ENCODE measurements around the gene ZFHX3.

ZFHX3 gene

GRCh38 chr16:73040735-73041402 is 7.1 kb downstream of the ZFHX3 start:
- in situ Hi-C loops (cut with MboI; ENCODE audit: low sequenced_read_pairs) = no loop called here

- in situ Hi-C loops (cut with MboI; ENCODE audit: low sequenced_read_pairs) = no loop called here
These were observed 7.8 kb downstream of the ZFHX3 start for GRCh38 chr16:73040136-73040535.

DNA sequence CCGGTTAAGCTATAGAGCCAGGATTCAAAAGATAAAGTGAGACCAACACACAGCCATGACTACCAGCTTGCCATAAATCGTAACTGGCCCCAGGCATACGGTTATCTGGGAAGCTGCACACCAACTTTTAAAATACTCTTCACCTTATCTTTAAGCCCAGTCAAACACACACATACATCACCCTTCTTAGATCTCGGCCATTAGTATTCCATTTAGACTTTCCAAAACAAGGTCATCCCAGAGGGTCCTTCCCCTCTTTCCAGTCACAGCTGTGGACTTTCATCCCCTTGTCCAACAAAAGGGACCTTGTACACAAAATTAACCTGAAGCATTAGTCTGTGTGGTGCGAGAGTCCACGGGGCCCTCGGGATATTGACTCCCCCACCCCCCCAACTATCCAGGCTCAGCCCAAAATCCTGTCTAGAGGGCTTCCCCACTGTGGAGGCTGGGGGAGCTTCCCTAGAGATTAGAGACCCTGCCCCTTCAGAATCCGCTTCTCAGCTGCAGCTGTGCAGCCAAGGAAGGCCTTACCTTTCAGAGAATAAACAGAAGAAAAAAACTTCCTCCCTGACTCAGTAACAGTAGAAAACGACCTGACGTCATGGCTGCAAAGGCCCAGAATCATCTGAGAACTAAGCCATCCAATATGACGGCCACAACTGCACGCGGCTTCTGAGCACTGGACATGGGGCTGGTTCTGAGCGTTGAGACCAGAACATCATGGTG is 9.9 kb downstream of the ZFHX3 start:
- in situ Hi-C loops (cut with MboI; ENCODE audit: low sequenced_read_pairs) = no loop called here

DNA sequence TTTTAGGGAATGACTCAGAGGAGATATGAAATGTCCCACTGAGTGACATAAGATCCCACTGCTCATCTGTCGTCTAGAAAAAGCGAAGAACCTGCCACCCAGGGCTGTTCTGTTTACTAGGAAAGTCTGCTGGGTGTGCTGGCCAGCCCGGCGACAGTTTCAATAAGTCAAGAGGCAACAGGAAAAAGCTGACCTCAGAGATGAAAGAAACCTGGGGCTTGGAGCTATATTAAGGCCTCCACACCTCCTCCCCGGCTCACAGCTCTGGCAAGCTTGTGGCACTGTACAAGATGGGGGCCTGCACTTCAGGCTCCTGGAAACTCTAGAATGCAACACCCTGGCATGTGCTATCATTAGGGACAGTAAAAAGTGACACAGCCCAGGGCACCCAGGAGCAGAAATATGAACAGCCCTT is 10.6 kb downstream of the ZFHX3 start:
- in situ Hi-C loops (cut with MboI; ENCODE audit: low sequenced_read_pairs) = no loop called here

- in situ Hi-C loops (cut with MboI; ENCODE audit: low sequenced_read_pairs) = no loop called here
These were observed 11.7 kb downstream of the ZFHX3 start for GRCh38 chr16:73036074-73036826.

DNA sequence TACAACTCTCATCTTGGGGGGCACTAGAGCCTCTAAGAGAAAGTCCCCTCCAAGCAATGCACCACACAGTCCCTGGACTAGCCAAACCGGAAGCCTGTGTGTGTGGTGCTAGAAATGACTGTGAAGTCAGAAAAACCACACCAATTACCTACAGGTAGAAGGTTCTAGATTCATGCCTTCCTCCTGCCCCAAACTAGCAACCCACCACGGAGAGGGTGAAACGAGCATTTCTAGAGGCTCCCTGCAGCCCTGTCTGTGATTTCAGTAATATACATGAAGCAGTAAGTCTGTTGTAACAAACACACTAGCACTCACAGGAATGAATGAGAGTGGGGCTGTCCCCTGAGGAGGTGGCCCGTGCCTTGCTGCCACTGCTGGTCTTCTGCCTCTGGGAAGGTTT is 13.6 kb downstream of the ZFHX3 start:
- in situ Hi-C loops (cut with MboI; ENCODE audit: low sequenced_read_pairs) = no loop called here

GRCh38 chr16:73033271-73033998 is 14.5 kb downstream of the ZFHX3 start:
- in situ Hi-C loops (cut with MboI; ENCODE audit: low sequenced_read_pairs) = no loop called here

DNA sequence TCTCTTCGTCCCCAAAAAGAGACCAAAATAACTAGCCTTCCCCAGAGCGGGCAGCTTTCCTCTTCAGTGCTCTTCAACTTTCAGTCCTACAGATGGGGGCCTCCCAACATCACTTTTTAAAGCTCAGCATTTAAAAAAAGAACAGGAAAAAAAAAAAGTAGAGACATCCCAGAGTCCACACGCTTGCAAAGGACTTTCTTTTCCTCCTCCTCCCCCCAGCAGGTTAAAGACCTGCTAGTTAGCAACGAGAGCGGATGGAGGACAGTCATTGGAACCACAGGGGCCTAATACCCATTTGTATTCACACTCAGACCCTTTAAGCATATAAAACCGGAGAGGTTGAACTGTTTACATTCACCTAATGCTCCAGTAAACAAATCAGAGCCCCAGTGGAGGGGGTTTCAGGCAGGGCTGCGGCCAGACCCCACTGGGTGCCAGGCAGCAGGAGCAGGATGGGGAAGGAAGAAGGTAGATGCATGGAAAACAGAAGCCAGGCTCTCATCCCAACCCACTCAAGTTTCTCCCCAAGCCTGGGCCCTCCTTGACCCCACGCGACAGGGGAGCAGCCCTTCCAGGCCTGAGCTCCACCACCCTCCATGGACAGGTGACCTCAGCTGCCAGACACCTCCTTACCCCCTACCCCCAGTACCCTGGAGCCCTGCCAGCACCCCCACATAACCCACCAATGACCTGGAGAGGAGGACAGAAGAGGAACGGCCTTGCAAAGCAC is 15.2 kb downstream of the ZFHX3 start:
- in situ Hi-C loops (cut with MboI; ENCODE audit: low sequenced_read_pairs) = no loop called here

- in situ Hi-C loops (cut with MboI; ENCODE audit: low sequenced_read_pairs) = no loop called here
These were observed 15.9 kb downstream of the ZFHX3 start for GRCh38 chr16:73031984-73032383.

GRCh38 chr16:73031155-73031866 is 16.6 kb downstream of the ZFHX3 start:
- in situ Hi-C loops (cut with MboI; ENCODE audit: low sequenced_read_pairs) = no loop called here

DNA sequence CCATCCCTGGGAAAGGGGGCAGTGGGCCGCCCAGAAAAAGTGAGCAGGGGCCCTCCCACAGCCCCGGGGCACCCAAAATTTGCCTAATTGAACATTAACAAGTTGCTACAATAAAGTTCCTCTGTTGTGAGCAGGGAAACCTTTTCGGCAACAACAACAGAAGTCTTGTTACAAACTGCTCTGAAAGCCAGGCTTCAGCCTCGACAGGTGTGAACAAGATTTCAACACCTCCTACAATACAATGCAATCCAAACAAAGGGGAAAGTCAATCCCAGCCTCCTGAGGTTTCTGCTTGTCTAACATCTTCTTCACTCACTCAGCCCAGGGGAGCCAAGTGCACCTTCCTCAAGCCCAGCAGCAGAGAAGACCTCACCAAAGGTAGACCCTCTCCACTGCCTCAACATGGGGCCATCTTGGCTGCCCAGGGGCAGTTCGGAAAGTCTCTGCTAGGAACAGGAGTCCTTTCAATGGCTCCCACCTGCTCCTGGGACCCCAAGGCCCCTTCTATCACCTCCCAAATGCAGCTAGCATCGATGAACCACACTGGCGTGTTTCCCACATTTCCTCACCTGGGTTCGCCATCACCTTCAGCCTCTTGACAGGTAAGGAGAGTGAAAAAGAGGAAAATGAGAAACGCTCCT is 19.1 kb downstream of the ZFHX3 start:
- in situ Hi-C loops (cut with MboI; ENCODE audit: low sequenced_read_pairs) = no loop called here

- in situ Hi-C loops (cut with MboI; ENCODE audit: low sequenced_read_pairs) = no loop called here
These were observed 19.7 kb downstream of the ZFHX3 start for GRCh38 chr16:73028263-73028662.

DNA sequence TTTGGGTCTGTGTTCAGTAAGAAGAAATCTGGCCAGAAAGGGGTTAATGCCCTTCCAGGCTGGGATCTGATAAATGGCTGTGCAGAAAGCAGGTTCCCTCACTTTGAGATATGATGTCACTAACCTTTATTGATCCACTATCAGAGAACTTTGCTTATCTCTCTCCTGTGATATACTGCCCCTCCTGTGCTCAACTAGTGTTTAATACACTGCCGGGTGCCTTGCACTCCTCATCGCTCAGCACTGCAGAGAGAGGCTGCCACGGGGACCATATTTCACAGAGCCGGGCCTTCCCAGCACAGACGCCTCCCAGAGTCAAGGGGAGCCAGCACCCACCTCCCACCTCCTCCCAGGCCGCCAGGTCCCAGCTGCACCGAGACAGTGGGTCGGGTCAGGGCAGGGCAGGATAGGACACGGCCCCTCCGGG is 20.2 kb downstream of the ZFHX3 start:
- in situ Hi-C loops (cut with MboI; ENCODE audit: low sequenced_read_pairs) = no loop called here

GRCh38 chr16:73026754-73027684 is 20.9 kb downstream of the ZFHX3 start:
- in situ Hi-C loops (cut with MboI; ENCODE audit: low sequenced_read_pairs) = no loop called here

DNA sequence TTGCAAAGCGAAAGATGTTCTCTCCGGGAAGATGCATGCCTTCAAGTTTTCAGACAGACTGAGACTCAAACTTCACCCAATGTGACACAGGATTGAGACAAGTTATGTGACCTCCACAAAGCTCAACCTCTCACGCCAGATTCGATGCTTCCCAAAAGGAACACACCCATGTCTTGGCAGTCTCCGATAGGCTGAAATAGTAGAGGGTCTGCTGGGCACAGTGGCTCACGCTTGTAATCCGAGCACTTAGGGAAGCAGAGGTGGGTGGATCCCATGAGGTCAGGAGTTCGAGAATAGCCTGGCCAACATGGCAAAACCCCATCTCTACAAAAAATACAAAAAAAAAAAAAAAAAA is 22.1 kb downstream of the ZFHX3 start:
- in situ Hi-C loops (cut with MboI; ENCODE audit: low sequenced_read_pairs) = no loop called here

DNA sequence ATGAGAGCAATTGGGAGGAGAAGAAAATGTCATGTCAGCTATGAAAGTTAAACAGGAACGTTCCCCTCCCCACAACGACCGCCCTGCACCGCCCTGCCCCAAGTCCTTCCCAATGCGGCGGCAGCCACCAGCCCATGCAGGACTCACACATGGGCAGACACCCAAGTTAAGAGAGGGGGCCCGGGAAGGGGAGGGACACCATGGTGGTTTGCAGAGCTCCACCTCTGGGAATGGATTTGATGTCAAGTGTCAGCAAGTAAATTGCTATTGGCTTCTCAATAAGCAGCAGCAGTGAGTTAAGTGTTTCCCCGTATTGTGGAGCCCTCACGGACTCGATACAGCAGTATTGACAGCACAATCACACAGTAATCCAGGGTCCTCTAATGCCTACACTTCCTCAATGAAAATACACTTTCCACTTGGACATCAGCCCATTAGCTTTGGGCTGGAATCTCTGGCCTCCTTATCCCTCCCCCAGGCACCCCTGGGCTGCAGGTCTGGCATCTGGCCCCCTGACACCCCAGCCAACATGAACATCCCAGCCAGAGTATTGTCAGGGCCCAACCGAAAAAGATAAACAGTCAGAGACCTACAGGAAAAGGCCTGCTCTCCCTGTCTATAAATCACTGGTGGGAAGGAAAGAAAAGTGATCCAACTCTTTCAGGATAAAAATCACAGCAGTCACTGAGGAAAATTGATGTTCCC is 22.6 kb downstream of the ZFHX3 start:
- in situ Hi-C loops (cut with MboI; ENCODE audit: low sequenced_read_pairs) = no loop called here

- in situ Hi-C loops (cut with MboI; ENCODE audit: low sequenced_read_pairs) = no loop called here
These were observed 23.3 kb downstream of the ZFHX3 start for GRCh38 chr16:73024571-73025105.

Measured in HL-60/S4 treated with phorbol 12-myristate 13-acetate at 8.2 ng/mL for 4 days and 3 days (cell line).